Measurements from ENCODE around the gene FBXO28. TPM values are rescaled to one million over a fixed set of nuclear protein-coding genes. Genes with fewer than 3 reads are reported as not detected.

The FBXO28 gene
- total RNA-seq, 1 experiment from 2014 or later, result 97.6 TPM

GRCh38 chr1:224127925-224128819 is 14.3 kb downstream of the FBXO28 start:
- ChIA-PET POLR2A (interaction anchor here (0.7 to 5.8 kb wide), 10 partner anchors 11 to 249 kb away, joined by 3 to 58 read pairs (median 5); partner anchors contain the start of genes DEGS1, FBXO28 and NVL), CTCF (interaction anchor here (0.6 to 6.5 kb wide), 10 partner anchors 9 to 316 kb away, joined by 3 to 49 read pairs (median 3); partner anchors contain the start of gene DEGS1)
- Mint-ChIP-seq H3K27me3 (ENCODE audit: insufficient read depth, unreplicated experiment) (no peaks in the 10 kb centered on the region), H3K4me1 (ENCODE audit: insufficient read depth, unreplicated experiment) (peaks cover 24% of the 10 kb centered on the region), H3K27ac (ENCODE audit: low read depth, unreplicated experiment) (no peak overlapping the region), H3K4me3 (ENCODE audit: unreplicated experiment) (no peak overlapping the region), H3K36me3 (ENCODE audit: insufficient read depth, unreplicated experiment) (peaks cover 69% of the 10 kb centered on the region), H3K9me3 (ENCODE audit: unreplicated experiment) (peaks cover 7% of the 10 kb centered on the region)
- no peak for DNase-seq (ENCODE audit: unreplicated experiment)
- TF ChIP-seq CTCF (IDR thresholded peaks at IDR 0.05; ENCODE audit: unreplicated experiment), result no peak
- no TSS peak for BruUV-seq (replicated peaks)
- intact Hi-C loops (cut with micrococcal nuclease), result no loop called here

GRCh38 chr1:224131253-224131652 is 17.3 kb downstream of the FBXO28 start:
- DNase-seq (ENCODE audit: unreplicated experiment), result no peak
- H3K27me3 Mint-ChIP-seq (ENCODE audit: insufficient read depth, unreplicated experiment), result no peaks in the 10 kb centered on the region
- CTCF ChIA-PET, result interaction anchor here (0.6 to 1.1 kb wide), 2 partner anchors 202 to 263 kb away, joined by 3 to 4 read pairs; no protein-coding TSS in a partner anchor
- intact Hi-C loops (cut with micrococcal nuclease), result no loop called here
- no TSS peak for BruUV-seq (replicated peaks)
- H3K27ac Mint-ChIP-seq (ENCODE audit: low read depth, unreplicated experiment), result no peak overlapping the region
- peaks cover 79% of the 10 kb centered on the region for H3K36me3 Mint-ChIP-seq (ENCODE audit: insufficient read depth, unreplicated experiment)
- peaks cover 7% of the 10 kb centered on the region for H3K9me3 Mint-ChIP-seq (ENCODE audit: unreplicated experiment)
- no peak overlapping the region for H3K4me3 Mint-ChIP-seq (ENCODE audit: unreplicated experiment)
- POLR2A ChIA-PET, result interaction anchor here (0.6 to 1.8 kb wide), 8 partner anchors 11 to 227 kb away, joined by 3 to 7 read pairs (median 4); partner anchors contain the start of genes DEGS1, FBXO28 and NVL
- peaks cover 19% of the 10 kb centered on the region for H3K4me1 Mint-ChIP-seq (ENCODE audit: insufficient read depth, unreplicated experiment)
- no peak for TF ChIP-seq CTCF (IDR thresholded peaks at IDR 0.05; ENCODE audit: unreplicated experiment)

GRCh38 chr1:224132901-224133300 is 19.0 kb downstream of the FBXO28 start:
- H3K27me3 Mint-ChIP-seq (ENCODE audit: insufficient read depth, unreplicated experiment), result no peaks in the 10 kb centered on the region
- BruUV-seq (replicated peaks), result no TSS peak
- no peak overlapping the region for H3K4me3 Mint-ChIP-seq (ENCODE audit: unreplicated experiment)
- peaks cover 84% of the 10 kb centered on the region for H3K36me3 Mint-ChIP-seq (ENCODE audit: insufficient read depth, unreplicated experiment)
- H3K9me3 Mint-ChIP-seq (ENCODE audit: unreplicated experiment), result peaks cover 7% of the 10 kb centered on the region
- ChIA-PET CTCF (no interaction called here), POLR2A (interaction anchor here (0.7 to 1.0 kb wide), 5 partner anchors 15 to 321 kb away, joined by 3 read pairs; no protein-coding TSS in a partner anchor)
- intact Hi-C loops (cut with micrococcal nuclease), result no loop called here
- DNase-seq (ENCODE audit: unreplicated experiment), result peak; percentile 87
- H3K4me1 Mint-ChIP-seq (ENCODE audit: insufficient read depth, unreplicated experiment), result peaks cover 9% of the 10 kb centered on the region
- H3K27ac Mint-ChIP-seq (ENCODE audit: low read depth, unreplicated experiment), result no peak overlapping the region
- no peak for TF ChIP-seq CTCF (IDR thresholded peaks at IDR 0.05; ENCODE audit: unreplicated experiment)

- ChIA-PET CTCF (interaction anchor here (1.1 kb wide), 1 partner anchor 200 kb away, joined by 3 read pairs; no protein-coding TSS in a partner anchor), POLR2A (interaction anchor here (0.6 to 2.4 kb wide), 18 partner anchors 10 to 431 kb away, joined by 3 to 11 read pairs (median 4); partner anchors contain the start of genes CNIH4, DEGS1, FBXO28 and NVL)
- H3K27me3 Mint-ChIP-seq (ENCODE audit: insufficient read depth, unreplicated experiment), result no peaks in the 10 kb centered on the region
- peaks cover 7% of the 10 kb centered on the region for H3K9me3 Mint-ChIP-seq (ENCODE audit: unreplicated experiment)
- no peak for DNase-seq (ENCODE audit: unreplicated experiment)
- H3K27ac Mint-ChIP-seq (ENCODE audit: low read depth, unreplicated experiment), result peak overlapping the region; percentile 46
- H3K36me3 Mint-ChIP-seq (ENCODE audit: insufficient read depth, unreplicated experiment), result peaks cover 89% of the 10 kb centered on the region
- intact Hi-C loops (cut with micrococcal nuclease), result no loop called here
- no peak overlapping the region for H3K4me3 Mint-ChIP-seq (ENCODE audit: unreplicated experiment)
- BruUV-seq (replicated peaks), result no TSS peak
- no peak for TF ChIP-seq CTCF (IDR thresholded peaks at IDR 0.05; ENCODE audit: unreplicated experiment)
- H3K4me1 Mint-ChIP-seq (ENCODE audit: insufficient read depth, unreplicated experiment), result peaks cover 6% of the 10 kb centered on the region
Measured at GRCh38 chr1:224133741-224134299, 19.9 kb downstream of the FBXO28 start.
